GM12872 (cell line): ENCODE data around the gene OLFML2A.

Experiments
- TF ChIP-seq, protein P1 (sequence below): IDR thresholded peaks from 3 replicates; pipeline ENCODE4 v1.5.1; 2011; ENCODE audit warnings: low read depth, mild to moderate bottlenecking, low read length, moderate library complexity; ENCODE audit not compliant: insufficient read depth

The OLFML2A gene

DNA sequence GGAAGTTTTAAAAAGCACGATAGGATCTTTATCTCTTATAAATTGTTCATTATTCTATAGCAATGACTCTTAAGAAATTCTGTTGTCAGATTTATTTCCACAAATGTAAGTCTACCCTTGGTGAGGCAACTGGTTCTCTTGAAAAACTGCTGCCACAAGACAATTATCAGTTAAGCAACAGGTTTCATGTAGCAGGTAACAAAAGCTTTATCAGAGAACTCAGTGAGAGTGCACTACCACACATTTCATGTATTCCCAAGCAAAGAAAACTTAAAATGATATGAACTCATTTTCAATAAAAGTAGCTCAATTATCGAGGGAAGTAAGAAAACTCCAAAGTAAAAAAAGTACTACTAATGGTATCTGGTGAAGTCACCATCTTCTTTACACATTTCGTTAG lies 15.2 kb upstream of the OLFML2A start:
- TF ChIP-seq, protein P1, sequence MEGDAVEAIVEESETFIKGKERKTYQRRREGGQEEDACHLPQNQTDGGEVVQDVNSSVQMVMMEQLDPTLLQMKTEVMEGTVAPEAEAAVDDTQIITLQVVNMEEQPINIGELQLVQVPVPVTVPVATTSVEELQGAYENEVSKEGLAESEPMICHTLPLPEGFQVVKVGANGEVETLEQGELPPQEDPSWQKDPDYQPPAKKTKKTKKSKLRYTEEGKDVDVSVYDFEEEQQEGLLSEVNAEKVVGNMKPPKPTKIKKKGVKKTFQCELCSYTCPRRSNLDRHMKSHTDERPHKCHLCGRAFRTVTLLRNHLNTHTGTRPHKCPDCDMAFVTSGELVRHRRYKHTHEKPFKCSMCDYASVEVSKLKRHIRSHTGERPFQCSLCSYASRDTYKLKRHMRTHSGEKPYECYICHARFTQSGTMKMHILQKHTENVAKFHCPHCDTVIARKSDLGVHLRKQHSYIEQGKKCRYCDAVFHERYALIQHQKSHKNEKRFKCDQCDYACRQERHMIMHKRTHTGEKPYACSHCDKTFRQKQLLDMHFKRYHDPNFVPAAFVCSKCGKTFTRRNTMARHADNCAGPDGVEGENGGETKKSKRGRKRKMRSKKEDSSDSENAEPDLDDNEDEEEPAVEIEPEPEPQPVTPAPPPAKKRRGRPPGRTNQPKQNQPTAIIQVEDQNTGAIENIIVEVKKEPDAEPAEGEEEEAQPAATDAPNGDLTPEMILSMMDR: no peak

DNA sequence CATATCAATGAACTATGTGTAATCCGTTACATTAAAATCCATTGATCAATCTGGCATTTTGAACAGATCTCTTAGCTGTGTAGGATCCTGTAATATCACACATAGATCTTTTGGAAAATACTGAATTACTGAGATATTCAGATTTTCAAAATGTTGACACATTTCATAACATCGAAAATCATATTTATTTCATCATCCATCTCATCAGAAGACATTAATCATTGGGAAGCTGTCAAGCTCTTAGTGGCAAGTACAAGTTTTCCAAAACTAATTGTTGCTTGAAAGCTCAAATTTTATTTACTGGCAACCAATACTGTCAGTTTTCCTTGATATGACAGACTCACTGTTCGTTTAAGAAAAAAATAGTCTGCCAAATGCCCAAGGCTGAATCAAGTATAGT lies 14.3 kb upstream of the OLFML2A start:
- TF ChIP-seq, protein P1: no peak

DNA sequence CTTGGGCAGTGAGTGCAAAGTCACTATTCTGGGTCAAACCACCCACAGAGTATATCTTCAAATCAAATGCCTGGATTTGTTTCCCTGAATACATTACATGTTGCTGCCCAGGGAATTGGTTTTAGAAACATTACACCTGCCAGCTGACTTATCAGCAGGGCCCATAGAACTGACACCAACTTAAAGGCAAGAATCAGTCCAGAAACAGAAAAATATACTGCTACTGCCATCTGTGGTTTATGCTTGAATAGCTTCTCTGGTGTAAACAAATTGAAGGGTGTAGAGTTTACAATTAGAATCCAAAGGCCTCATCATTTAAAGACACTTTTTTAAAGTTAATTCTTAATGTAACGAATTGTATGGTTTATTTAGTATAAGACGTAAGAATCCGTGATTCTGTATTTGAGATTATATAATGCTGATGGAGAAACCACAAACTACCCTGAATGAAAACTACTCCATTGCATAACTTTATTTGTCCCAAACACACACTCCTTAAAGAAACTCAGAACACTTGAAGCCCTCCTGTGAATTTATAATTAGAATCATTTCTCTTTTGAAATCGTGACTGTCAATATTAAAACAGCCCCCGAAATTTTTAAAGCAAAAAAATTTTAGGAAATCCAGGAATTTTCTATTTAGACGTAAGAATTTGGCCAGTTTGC lies 12.0 kb upstream of the OLFML2A start:
- TF ChIP-seq, protein P1: peak; percentile 41

DNA sequence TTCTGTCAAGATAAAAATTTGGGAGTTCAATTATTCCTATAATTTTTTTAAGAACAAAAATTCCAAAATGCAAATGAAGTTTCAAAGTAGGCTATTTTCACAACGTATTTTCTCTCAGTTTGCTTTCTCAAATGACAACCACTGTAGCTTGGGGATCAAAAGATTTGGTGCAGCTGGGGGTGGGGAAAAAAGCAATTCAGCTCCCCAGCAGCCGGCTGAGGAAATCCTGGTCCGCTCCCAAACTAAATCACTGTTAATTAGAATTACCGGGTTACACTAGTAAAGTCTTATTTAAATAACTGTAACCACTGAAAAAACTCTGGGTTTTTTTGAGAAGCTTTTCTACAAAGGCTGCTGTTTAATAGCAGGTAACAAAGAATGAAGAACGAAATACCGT lies 11.5 kb upstream of the OLFML2A start:
- TF ChIP-seq, protein P1: no peak

DNA sequence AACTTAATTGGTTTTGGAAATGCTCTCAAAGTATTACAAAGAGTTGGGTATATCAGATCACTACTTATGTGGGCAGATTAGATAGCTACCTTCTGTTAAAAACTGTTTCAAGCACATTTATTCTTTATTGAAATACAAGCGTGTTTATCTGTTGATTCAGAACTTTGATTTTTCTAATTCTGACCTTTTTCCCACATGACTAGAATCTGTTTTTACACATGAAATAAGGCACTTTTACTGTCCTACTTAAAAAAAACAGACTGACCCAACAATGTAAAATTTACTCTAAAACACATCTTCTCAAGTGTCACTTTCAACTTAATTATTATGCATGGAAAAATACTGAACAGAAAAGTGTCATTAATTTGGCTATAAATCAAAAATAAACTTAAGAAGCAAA lies 10.6 kb upstream of the OLFML2A start:
- TF ChIP-seq, protein P1: no peak

DNA sequence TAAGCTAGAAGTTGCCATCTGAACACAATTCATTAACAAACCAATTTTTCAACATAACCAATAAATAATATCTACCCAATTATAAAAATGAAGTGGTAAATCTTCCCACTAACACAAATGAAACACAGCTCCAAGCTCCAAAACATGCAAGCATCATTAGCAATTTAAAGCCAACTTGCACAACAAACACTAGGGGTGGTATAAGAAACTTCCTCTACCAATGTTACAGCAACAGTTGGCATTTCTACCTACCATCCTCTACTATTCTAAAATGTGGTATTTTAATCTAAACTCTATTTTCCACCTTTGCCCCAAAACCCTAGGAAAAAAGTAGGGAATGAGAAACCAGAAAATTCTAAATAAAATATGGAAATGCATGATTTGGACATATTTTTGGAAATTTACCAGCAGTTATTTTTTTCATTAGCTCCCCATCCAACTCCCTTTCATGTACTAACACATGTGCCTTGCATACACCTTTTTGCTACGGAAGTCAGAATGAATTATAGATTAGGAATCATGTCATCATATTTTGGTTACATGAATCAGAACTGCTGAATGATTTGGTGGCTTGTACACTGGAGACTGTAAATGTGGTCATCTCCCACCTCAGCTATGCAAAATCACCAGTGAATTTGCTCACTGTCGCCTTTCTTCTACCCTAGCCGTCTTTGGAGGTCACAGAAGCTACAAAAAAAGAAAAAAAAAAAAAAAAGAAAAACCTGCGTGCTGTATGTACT lies 9.9 kb upstream of the OLFML2A start:
- TF ChIP-seq, protein P1: peak; percentile 49

DNA sequence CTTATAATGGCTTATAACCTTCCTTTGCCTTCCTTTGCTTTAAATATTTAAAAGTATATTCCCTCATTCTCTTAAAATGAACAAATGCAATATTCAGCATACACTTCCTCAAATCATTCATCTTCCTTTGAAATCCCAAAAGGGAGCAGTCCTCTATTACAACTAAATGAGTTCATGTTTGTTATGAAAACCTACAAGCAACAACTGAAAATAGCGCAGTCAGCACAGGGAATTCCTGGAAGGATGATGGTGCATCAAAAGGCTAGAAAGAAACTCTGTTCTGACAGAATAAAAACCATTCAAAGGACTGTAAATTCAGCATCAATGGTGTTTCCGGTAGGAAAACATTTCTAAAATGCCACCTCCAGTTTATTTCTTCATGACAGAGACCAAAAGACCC lies 9.1 kb upstream of the OLFML2A start:
- TF ChIP-seq, protein P1: no peak
